Colonic mucosa (tissue), 4 donors: ENCODE measurements around the gene APPL2. TPM values are rescaled to one million over a fixed set of nuclear protein-coding genes. Genes with fewer than 3 reads are reported as not detected.

Experiments used
- DNase-seq: peaks from one replicate; pipeline ENCODE4 v3.0.0-alpha.2; 2020
- H3K27ac ChIP-seq: fragments of 200-600 bp; one replicate; pipeline ENCODE4 v1.8.0; 2021
- H3K27me3 ChIP-seq: fragments of 200-600 bp; one replicate; pipeline ENCODE4 v1.8.0; 2021
- H3K36me3 ChIP-seq: fragments of 200-600 bp; one replicate; pipeline ENCODE4 v1.8.0; 2021
- H3K4me1 ChIP-seq: fragments of 200-600 bp; one replicate; pipeline ENCODE4 v1.8.0; 2021; ENCODE audit warnings: mild to moderate bottlenecking
- H3K4me3 ChIP-seq: fragments of 200-600 bp; one replicate; pipeline ENCODE4 v1.8.0; 2021
- H3K9ac ChIP-seq, 2 donors: one replicate each; pipeline ENCODE4 v1.7.0; 2013; ENCODE audit warnings: control low read depth in 2 of 2, low read depth in 2 of 2, low read length in 2 of 2
- H3K9me3 ChIP-seq: fragments of 200-600 bp; one replicate; pipeline ENCODE4 v1.8.0; 2021
- CTCF ChIP-seq: fragments of 200-600 bp; IDR thresholded peaks from one replicate; pipeline ENCODE4 v1.8.0; 2022; ENCODE audit warnings: antibody characterized with exemption, mild to moderate bottlenecking
- intact Hi-C: fragments of 100-400 bp; cut with DNase I; formaldehyde crosslinking; loops from one replicate; pipeline ENCODE4 v1.14.1; 2022
- total RNA-seq, 2 donors: library from RNA; stranded (reverse); fragmentation: NEBNext Ultra II Directional in 1 of 2; extraction: Animal tissue kit (Norgen Biotek cat#: 25700) in 1 of 2; gene quantifications; one replicate each; pipeline ENCODE4 v1.2.1, GENCODE V29; 2021
- donor health status: healthy.
- donor health status: DM: no; HTN: no; CAD: no.
- donor health status: DM: no; HTN: no; CAD: no.

Gene APPL2
- total RNA-seq, 2 donors from 2014 or later, result 70.8 to 86.0 TPM

- no peak for DNase-seq
- Histone ChIP-seq H3K27me3 (no peaks in the 10 kb centered on the region), H3K4me3 (no peak overlapping the region), H3K36me3 (peaks cover 14% of the 10 kb centered on the region), H3K4me1 (no peaks in the 10 kb centered on the region), H3K27ac (no peak overlapping the region), H3K9me3 (no peaks in the 10 kb centered on the region), H3K9ac (no peak overlapping the region)
- intact Hi-C loops, result no loop called here
- no peak for TF ChIP-seq CTCF
Measured at GRCh38 chr12:105142259-105142658, 93.7 kb downstream of the APPL2 start.

GRCh38 chr12:105141320-105141922 lies 94.6 kb downstream of the APPL2 start:
- Histone ChIP-seq H3K27me3 (no peaks in the 10 kb centered on the region), H3K9ac (no peak overlapping the region), H3K4me3 (no peak overlapping the region), H3K9me3 (no peaks in the 10 kb centered on the region), H3K27ac (no peak overlapping the region), H3K4me1 (no peaks in the 10 kb centered on the region), H3K36me3 (peaks cover 7% of the 10 kb centered on the region)
- no peak for DNase-seq
- intact Hi-C loops, result no loop called here
- TF ChIP-seq CTCF, result no peak

- Histone ChIP-seq H3K27ac (no peak overlapping the region), H3K9ac (no peak overlapping the region), H3K27me3 (no peaks in the 10 kb centered on the region), H3K4me3 (no peak overlapping the region), H3K9me3 (no peaks in the 10 kb centered on the region), H3K36me3 (peaks cover 7% of the 10 kb centered on the region), H3K4me1 (no peaks in the 10 kb centered on the region)
- intact Hi-C loops, result no loop called here
- no peak for DNase-seq
- TF ChIP-seq CTCF, result no peak
Measured at GRCh38 chr12:105138248-105138647, 97.7 kb downstream of the APPL2 start.

Other genes with a start within 250 kb of the APPL2 start
- 10 to 100 TPM in 1 of 2 donors, 1 to 10 TPM in 1; 8.7 to 15.3 TPM for gene NOPCHAP1, start 249.9 kb downstream of the APPL2 start, total RNA-seq
- 1 to 10 TPM; 1.3 to 2.2 TPM for gene ALDH1L2, start 151.7 kb downstream of the APPL2 start, total RNA-seq
- gene WASHC4, start 128.4 kb downstream of the APPL2 start, total RNA-seq, result 10 to 100 TPM; 27.2 to 40.9 TPM
- 100 to 1,000 TPM in 1 of 2 donors, 10 to 100 TPM in 1; 77.9 to 109 TPM for gene C12orf75, start 94.5 kb upstream of the APPL2 start, total RNA-seq